Tibial nerve (tissue), 4 donors: ENCODE measurements around the gene MBP.

Experiments
- CTCF ChIP-seq, 5 experiments: fragments of 200-600 bp in 3 of 5; fragments of 450-650 bp in 2 of 5; sonication (generic) in 3 of 5; IDR thresholded peaks; one replicate each; pipeline ENCODE4 v1.5.1; 2016 to 2019; ENCODE audit warnings: antibody characterized with exemption in 5 of 5, mild to moderate bottlenecking in 3 of 5, moderate library complexity in 2 of 5
- EP300 ChIP-seq, 2 donors: sonication (generic); formaldehyde crosslinking; IDR thresholded peaks; one replicate each; pipeline ENCODE4 v1.6.1; 2017; ENCODE audit warnings: antibody characterized with exemption in 2 of 2, mild to moderate bottlenecking in 1 of 2
- POLR2A ChIP-seq, 2 donors: fragments of 450-650 bp; IDR thresholded peaks; one replicate each; pipeline ENCODE4 v1.6.1; 2017; ENCODE audit warnings: antibody characterized with exemption in 2 of 2, mild to moderate bottlenecking in 2 of 2, moderate library complexity in 2 of 2

- TF ChIP-seq CTCF (IDR thresholded peaks at IDR 0.05) (no peak), EP300 (IDR thresholded peaks at IDR 0.05) (no peak), POLR2A (IDR thresholded peaks at IDR 0.05) (no peak)
Measured at GRCh38 chr18:76993085-76993382, 139.5 kb downstream of the MBP start.
